HL-60/S4 (cell line): ENCODE measurements around the gene MEP1A.
"Not testable (repeated sequence)": the region's sequence is repeated elsewhere in the genome, so short reads cannot be mapped to it uniquely, and the experiment has no call there.

ENCODE experiments used
- in situ Hi-C: fragments of 300-500 bp; cut with MboI; formaldehyde crosslinking; loops from 2 replicates; pipeline ENCODE4 v1.14.3; 2022; ENCODE audit warnings: low sequenced_read_pairs

The MEP1A gene

GRCh38 chr6:46828939-46829338, 35.8 kb downstream of the MEP1A start:
- in situ Hi-C loops = no loop called here

- in situ Hi-C loops = no loop called here
Observed at GRCh38 chr6:46832816-46833215, 39.6 kb downstream of the MEP1A start.

GRCh38 chr6:46834257-46834916, 41.2 kb downstream of the MEP1A start:
- in situ Hi-C loops = not testable (repeated sequence)

GRCh38 chr6:46834991-46835390, 41.8 kb downstream of the MEP1A start:
- in situ Hi-C loops = not testable (repeated sequence)

- in situ Hi-C loops = no loop called here
Observed at GRCh38 chr6:46838033-46838432, 44.8 kb downstream of the MEP1A start.

- in situ Hi-C loops = not testable (repeated sequence)
Observed at GRCh38 chr6:46842252-46842846, 49.2 kb downstream of the MEP1A start.

- in situ Hi-C loops = no loop called here
Observed at GRCh38 chr6:46845126-46845525, 51.9 kb downstream of the MEP1A start.

GRCh38 chr6:46848684-46849360, 55.6 kb downstream of the MEP1A start:
- in situ Hi-C loops = no loop called here

- in situ Hi-C loops = no loop called here
Observed at GRCh38 chr6:46849361-46849690, 56.1 kb downstream of the MEP1A start.

- in situ Hi-C loops = no loop called here
Observed at GRCh38 chr6:46850792-46851191, 57.6 kb downstream of the MEP1A start.

GRCh38 chr6:46851576-46851975, 58.4 kb downstream of the MEP1A start:
- in situ Hi-C loops = not testable (repeated sequence)

GRCh38 chr6:46855966-46856365, 62.8 kb downstream of the MEP1A start:
- in situ Hi-C loops = not testable (repeated sequence)

GRCh38 chr6:46862381-46862780, 69.2 kb downstream of the MEP1A start:
- in situ Hi-C loops = no loop called here

GRCh38 chr6:46863791-46864190, 70.6 kb downstream of the MEP1A start:
- in situ Hi-C loops = no loop called here

- in situ Hi-C loops = no loop called here
Observed at GRCh38 chr6:46865221-46865620, 72.0 kb downstream of the MEP1A start.

- in situ Hi-C loops = no loop called here
Observed at GRCh38 chr6:46867411-46867810, 74.2 kb downstream of the MEP1A start.

- in situ Hi-C loops = no loop called here
Observed at GRCh38 chr6:46876126-46876525, 82.9 kb downstream of the MEP1A start.

- in situ Hi-C loops = no loop called here
Observed at GRCh38 chr6:46879003-46879402, 85.8 kb downstream of the MEP1A start.

GRCh38 chr6:46882645-46883044, 89.5 kb downstream of the MEP1A start:
- in situ Hi-C loops = no loop called here

- in situ Hi-C loops = no loop called here
Observed at GRCh38 chr6:46888031-46888430, 94.8 kb downstream of the MEP1A start.

GRCh38 chr6:46888578-46888977, 95.4 kb downstream of the MEP1A start:
- in situ Hi-C loops = no loop called here
